Measurements from ENCODE around the gene TALDO1.
A peak's percentile ranks its signal among the peaks of the same experiment; 100 is the strongest.

TALDO1 gene

GRCh38 chr11:801097-801780, 54.0 kb downstream of the TALDO1 start:
- DNase-seq (ENCODE audit: low spot score): no peak

- DNase-seq (ENCODE audit: low spot score): no peak
Measured at GRCh38 chr11:802018-802617, 54.9 kb downstream of the TALDO1 start.

GRCh38 chr11:802693-803466, 55.6 kb downstream of the TALDO1 start:
- DNase-seq (ENCODE audit: low spot score): no peak

GRCh38 chr11:803467-803742, 56.1 kb downstream of the TALDO1 start:
- no peak for DNase-seq (ENCODE audit: low spot score)

- DNase-seq (ENCODE audit: low spot score): no peak
Measured at GRCh38 chr11:803770-804598, 56.7 kb downstream of the TALDO1 start.

GRCh38 chr11:804599-804964, 57.3 kb downstream of the TALDO1 start:
- DNase-seq (ENCODE audit: low spot score): no peak

- no peak for DNase-seq (ENCODE audit: low spot score)
Measured at GRCh38 chr11:808427-809286, 61.4 kb downstream of the TALDO1 start.

- DNase-seq (ENCODE audit: low spot score): peak; percentile 98
Measured at GRCh38 chr11:809287-810039, 62.2 kb downstream of the TALDO1 start, which contains the start of gene RPLP2. RPLP2 (plus strand) TSS chr11:809967; CDS start chr11:810235, 268 bp downstream.

- DNase-seq (ENCODE audit: low spot score): no peak
Measured at GRCh38 chr11:810040-810567, 62.8 kb downstream of the TALDO1 start.

GRCh38 chr11:811446-812245, 64.4 kb downstream of the TALDO1 start:
- DNase-seq (ENCODE audit: low spot score): no peak

GRCh38 chr11:812390-812789, 65.1 kb downstream of the TALDO1 start:
- no peak for DNase-seq (ENCODE audit: low spot score)

- no peak for DNase-seq (ENCODE audit: low spot score)
Measured at GRCh38 chr11:813072-813455, 65.8 kb downstream of the TALDO1 start.

GRCh38 chr11:813456-814096, 66.3 kb downstream of the TALDO1 start:
- DNase-seq (ENCODE audit: low spot score): no peak
